Uterus (tissue), 4 donors: ENCODE results near the gene HPS1. TPM values are rescaled to one million over a fixed set of nuclear protein-coding genes. Genes with fewer than 3 reads are reported as not detected.

Experiments
- DNase-seq, 2 donors: peaks; one replicate each; pipeline ENCODE4 v3.0.0-alpha.2; 2019 to 2020
- H3K27ac ChIP-seq, 2 donors: fragments of 200-600 bp; sonication (generic); 1 replicate in 1 of 2; 2 replicates in 1 of 2; pipeline ENCODE4 v1.5.1; 2016 to 2018
- H3K27me3 ChIP-seq, 2 donors: fragments of 200-600 bp; sonication (generic); one replicate each; pipeline ENCODE4 v1.5.1; 2018 to 2019; ENCODE audit warnings: control low read depth in 1 of 2
- H3K36me3 ChIP-seq, 2 donors: fragments of 200-600 bp; sonication (generic); one replicate each; pipeline ENCODE4 v1.5.1; 2019; ENCODE audit warnings: control low read depth in 1 of 2
- H3K4me1 ChIP-seq, 2 donors: fragments of 200-600 bp; sonication (generic); one replicate each; pipeline ENCODE4 v1.5.1; 2018 to 2019; ENCODE audit warnings: control low read depth in 1 of 2
- H3K4me3 ChIP-seq, 2 donors: fragments of 200-600 bp; sonication (generic); 1 replicate in 1 of 2; 2 replicates in 1 of 2; pipeline ENCODE4 v1.5.1; 2018 to 2019; ENCODE audit warnings: mild to moderate bottlenecking in 1 of 2
- H3K9me3 ChIP-seq, 2 donors: fragments of 200-600 bp; sonication (generic); one replicate each; pipeline ENCODE4 v1.5.1; 2019; ENCODE audit warnings: control low read depth in 1 of 2
- POLR2A ChIP-seq, 2 donors: fragments of 450-650 bp; IDR thresholded peaks; one replicate each; pipeline ENCODE4 v1.6.1; 2016; ENCODE audit warnings: antibody characterized with exemption in 2 of 2, mild to moderate bottlenecking in 1 of 2, moderate library complexity in 1 of 2
- intact Hi-C: fragments of 100-400 bp; cut with DNase I; formaldehyde crosslinking; loops from one replicate; pipeline ENCODE4 v1.15.1; 2023; ENCODE audit warnings: low total_unique reads
- total RNA-seq, 4 donors: library from RNA; depleted of rRNA in 3 of 4; stranded (reverse); fragments of >200 nt in 3 of 4; gene quantifications; one replicate each; pipeline versions ENCODE4 v1.1.0 to v1.2.4, GENCODE V29; 2014 to 2023
- TF ChIP-seq, protein P1 (sequence below), 4 experiments: fragments of 200-600 bp in 2 of 4; fragments of 450-650 bp in 2 of 4; sonication (generic) in 2 of 4; IDR thresholded peaks; one replicate each; pipeline ENCODE4 v1.5.1; 2016 to 2019; ENCODE audit warnings: antibody characterized with exemption in 4 of 4, mild to moderate bottlenecking in 2 of 4, moderate library complexity in 1 of 4
- donor health status: DM: yes; HTN: yes; CAD: no.

The HPS1 gene
- total RNA-seq, 4 donors from 2014 or later: 16.1 to 60.1 (median 38.8) TPM

DNA sequence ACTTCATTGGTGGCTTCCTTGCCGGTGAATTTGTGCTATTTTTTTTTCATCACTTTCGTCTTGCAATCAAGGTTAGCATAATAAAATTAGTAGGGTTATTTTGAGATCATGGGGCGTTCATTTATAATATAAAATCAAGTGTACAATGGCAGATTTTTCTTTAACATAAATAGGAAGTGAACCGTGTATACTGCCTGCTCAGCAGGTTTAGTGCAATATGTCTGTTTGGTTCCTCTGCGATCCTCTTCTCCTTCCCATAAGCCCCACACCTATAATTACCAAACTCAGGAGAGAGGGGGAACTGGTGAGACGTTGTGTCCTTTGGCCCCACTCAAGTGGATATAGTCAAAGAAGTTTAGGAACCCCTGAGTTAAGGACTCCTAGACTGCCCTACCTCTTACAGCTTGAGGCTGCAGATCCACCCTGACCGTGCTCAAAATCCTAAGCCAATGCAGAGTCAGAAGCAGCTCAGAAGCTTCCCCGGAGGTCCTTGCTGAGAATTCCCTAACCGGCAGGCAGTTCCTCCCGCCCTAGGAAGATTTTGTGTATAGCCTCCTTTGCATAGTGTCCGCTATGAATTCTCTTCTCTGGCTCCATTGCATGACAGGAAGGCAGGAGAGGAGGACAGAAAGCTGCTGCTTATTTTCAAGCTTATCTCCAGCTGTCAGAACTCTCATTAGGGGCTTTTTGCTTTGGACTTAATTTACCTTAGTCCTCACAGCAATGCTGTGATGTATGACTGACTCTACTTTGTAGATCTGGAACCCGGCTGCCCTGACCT lies 73.3 kb downstream of the HPS1 start:
- peak overlapping the region in 1 of 2 donors; percentile 18 for H3K27ac ChIP-seq
- H3K36me3 ChIP-seq: no peaks in the 10 kb centered on the region
- no peak overlapping the region for H3K4me3 ChIP-seq
- TF ChIP-seq POLR2A (IDR thresholded peaks at IDR 0.05): no peak
- TF ChIP-seq, protein P1, sequence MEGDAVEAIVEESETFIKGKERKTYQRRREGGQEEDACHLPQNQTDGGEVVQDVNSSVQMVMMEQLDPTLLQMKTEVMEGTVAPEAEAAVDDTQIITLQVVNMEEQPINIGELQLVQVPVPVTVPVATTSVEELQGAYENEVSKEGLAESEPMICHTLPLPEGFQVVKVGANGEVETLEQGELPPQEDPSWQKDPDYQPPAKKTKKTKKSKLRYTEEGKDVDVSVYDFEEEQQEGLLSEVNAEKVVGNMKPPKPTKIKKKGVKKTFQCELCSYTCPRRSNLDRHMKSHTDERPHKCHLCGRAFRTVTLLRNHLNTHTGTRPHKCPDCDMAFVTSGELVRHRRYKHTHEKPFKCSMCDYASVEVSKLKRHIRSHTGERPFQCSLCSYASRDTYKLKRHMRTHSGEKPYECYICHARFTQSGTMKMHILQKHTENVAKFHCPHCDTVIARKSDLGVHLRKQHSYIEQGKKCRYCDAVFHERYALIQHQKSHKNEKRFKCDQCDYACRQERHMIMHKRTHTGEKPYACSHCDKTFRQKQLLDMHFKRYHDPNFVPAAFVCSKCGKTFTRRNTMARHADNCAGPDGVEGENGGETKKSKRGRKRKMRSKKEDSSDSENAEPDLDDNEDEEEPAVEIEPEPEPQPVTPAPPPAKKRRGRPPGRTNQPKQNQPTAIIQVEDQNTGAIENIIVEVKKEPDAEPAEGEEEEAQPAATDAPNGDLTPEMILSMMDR (IDR thresholded peaks at IDR 0.05): no peak
- DNase-seq: no peak
- H3K9me3 ChIP-seq: no peaks in the 10 kb centered on the region
- H3K4me1 ChIP-seq: no peaks in the 10 kb centered on the region
- intact Hi-C loops: no loop called here
- no peaks in the 10 kb centered on the region for H3K27me3 ChIP-seq

DNA sequence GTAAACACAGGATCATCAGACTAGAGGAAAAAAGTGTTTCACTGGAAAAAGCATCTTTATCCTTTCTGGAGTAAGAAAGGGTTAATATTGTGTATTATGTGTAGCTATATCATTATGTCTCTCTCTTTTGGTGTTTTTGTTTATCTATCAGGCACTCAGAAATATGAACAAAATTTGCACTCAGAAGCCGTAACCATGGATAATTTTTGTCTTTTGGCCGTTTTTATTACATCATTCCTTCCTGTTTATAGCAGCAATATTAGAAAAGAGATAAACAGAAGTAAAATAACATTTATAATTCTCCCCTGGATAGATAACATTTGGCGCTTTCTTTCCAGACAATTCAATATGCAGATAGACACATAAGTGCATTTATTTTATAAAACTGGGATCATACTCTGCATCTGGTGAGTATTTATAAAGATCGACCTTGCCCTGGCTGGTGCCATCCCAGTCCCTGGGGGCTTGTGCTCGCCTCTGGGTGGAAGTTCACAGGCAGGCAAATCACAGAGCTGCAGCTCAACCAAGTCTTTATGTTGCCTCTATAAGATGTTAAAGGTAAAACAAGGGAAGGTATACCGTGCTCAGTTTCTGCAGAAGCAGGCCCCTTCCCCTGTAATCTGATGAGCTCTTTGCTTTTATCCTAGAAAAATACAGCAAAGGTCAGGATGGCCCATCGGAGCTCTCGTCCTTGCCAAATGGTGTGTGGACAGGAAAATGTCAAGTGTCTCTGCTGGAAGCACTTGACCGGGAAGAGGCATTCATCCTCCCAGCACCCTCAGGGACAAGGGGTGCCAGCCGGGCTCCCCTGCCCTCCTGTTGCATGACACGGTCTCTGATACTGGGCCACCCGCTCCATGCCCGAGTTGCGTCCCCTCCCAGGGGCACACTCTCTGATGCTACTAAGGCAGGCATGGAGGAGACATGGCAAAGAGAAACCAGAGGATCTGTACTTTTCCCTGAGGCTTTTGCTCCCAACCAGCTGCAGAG lies 75.6 kb downstream of the HPS1 start:
- Histone ChIP-seq H3K27ac (no peak overlapping the region), H3K9me3 (no peaks in the 10 kb centered on the region), H3K27me3 (no peaks in the 10 kb centered on the region), H3K4me1 (no peaks in the 10 kb centered on the region), H3K36me3 (no peaks in the 10 kb centered on the region), H3K4me3 (no peak overlapping the region)
- intact Hi-C loops: no loop called here
- TF ChIP-seq POLR2A (IDR thresholded peaks at IDR 0.05): no peak
- TF ChIP-seq, protein P1 (IDR thresholded peaks at IDR 0.05): no peak
- DNase-seq: no peak

DNA sequence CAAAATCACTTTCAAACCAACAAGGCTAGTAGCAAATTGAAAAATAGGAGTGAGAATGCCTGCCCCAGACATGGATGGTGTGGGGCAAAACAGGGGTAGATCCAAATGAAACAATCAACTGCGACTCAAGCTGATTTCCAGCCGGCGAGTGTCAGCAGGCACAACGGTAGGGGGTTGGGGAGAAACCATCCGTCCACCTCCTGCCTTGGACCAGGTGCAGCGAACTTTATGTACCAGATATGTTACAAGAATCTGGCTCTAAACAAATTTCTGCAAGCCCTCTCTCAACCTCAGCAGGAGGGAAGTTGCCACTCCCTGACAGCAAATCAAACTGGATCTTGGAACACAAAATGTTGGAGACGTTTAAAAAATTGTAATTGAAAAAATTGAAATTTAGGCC lies 76.9 kb downstream of the HPS1 start:
- Histone ChIP-seq H3K4me1 (no peaks in the 10 kb centered on the region), H3K27me3 (no peaks in the 10 kb centered on the region), H3K27ac (no peak overlapping the region), H3K4me3 (no peak overlapping the region), H3K9me3 (no peaks in the 10 kb centered on the region), H3K36me3 (no peaks in the 10 kb centered on the region)
- no peak for DNase-seq
- TF ChIP-seq, protein P1 (IDR thresholded peaks at IDR 0.05): no peak
- TF ChIP-seq POLR2A (IDR thresholded peaks at IDR 0.05): no peak
- intact Hi-C loops: no loop called here

DNA sequence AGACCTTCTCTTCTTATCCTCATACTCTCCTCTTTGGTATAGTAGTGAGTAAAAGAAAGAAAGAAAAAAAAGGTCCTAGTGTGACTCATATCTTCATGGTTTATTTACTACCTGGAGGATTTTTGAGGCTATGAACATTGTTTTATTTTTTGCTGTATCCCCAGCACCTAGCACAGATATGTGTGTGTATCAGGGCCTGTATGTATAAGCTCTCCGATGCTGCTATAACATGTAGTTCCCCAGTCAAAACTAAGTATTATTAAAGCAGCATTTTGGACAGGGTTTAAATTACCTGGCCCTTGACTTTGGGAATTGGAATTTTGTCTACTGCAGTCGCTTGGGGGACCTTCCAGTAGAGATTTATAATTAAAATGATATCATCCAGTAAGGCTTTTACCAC lies 78.1 kb downstream of the HPS1 start:
- intact Hi-C loops: no loop called here
- Histone ChIP-seq H3K27ac (no peak overlapping the region), H3K27me3 (no peaks in the 10 kb centered on the region), H3K9me3 (no peaks in the 10 kb centered on the region), H3K4me1 (no peaks in the 10 kb centered on the region), H3K4me3 (no peak overlapping the region), H3K36me3 (no peaks in the 10 kb centered on the region)
- DNase-seq: no peak
- no peak for TF ChIP-seq POLR2A (IDR thresholded peaks at IDR 0.05)
- TF ChIP-seq, protein P1 (IDR thresholded peaks at IDR 0.05): no peak
